Measurements from ENCODE around the gene FOXR1.
A peak's percentile ranks its signal among the peaks of the same experiment; 100 is the strongest.

Gene FOXR1

GRCh38 chr11:118997627-118998387 is 26.2 kb downstream of the FOXR1 start, which contains the start of gene CENATAC:
TSS of gene CENATAC (plus strand) at chr11:118998138. CDS start at chr11:118998198, 60 bp downstream.
- DNase-seq, result peak; percentile 97 to 99 (median 98)

- no peak for DNase-seq
Observed at GRCh38 chr11:118998388-118998717, 26.8 kb downstream of the FOXR1 start.

- DNase-seq, result peak in 1 of 3 donors; percentile 9
Observed at GRCh38 chr11:118998822-118999221, 27.3 kb downstream of the FOXR1 start.

GRCh38 chr11:119000906-119001305 is 29.3 kb downstream of the FOXR1 start:
- DNase-seq, result no peak

GRCh38 chr11:119006656-119007055 is 35.1 kb downstream of the FOXR1 start:
- DNase-seq, result peak; percentile 20 to 51 (median 34)

GRCh38 chr11:119011476-119012053 is 40.0 kb downstream of the FOXR1 start:
- DNase-seq, result no peak

GRCh38 chr11:119012629-119013170 is 41.1 kb downstream of the FOXR1 start:
- DNase-seq, result no peak

GRCh38 chr11:119014209-119014924 is 42.8 kb downstream of the FOXR1 start:
- DNase-seq, result no peak

GRCh38 chr11:119015054-119015611 is 43.6 kb downstream of the FOXR1 start:
- no peak for DNase-seq

- no peak for DNase-seq
Observed at GRCh38 chr11:119016216-119017009, 44.9 kb downstream of the FOXR1 start.

- peak in 2 of 3 donors; percentile 36 to 40 for DNase-seq
Observed at GRCh38 chr11:119017377-119017776, 45.8 kb downstream of the FOXR1 start.

- peak; percentile 96 to 97 (median 97) for DNase-seq
Observed at GRCh38 chr11:119018074-119018938, 46.7 kb downstream of the FOXR1 start, which contains the start of the genes RPS25 and TRAPPC4. TSS of gene RPS25 (minus strand) at chr11:119018343. CDS start at chr11:119018284, 59 bp downstream. TSS of gene TRAPPC4 (plus strand) at chr11:119018766. CDS start at chr11:119018796, 30 bp downstream.

GRCh38 chr11:119019996-119020395 is 48.4 kb downstream of the FOXR1 start:
- DNase-seq, result no peak

- no peak for DNase-seq
Observed at GRCh38 chr11:119021631-119022030, 50.1 kb downstream of the FOXR1 start.

- DNase-seq, result no peak
Observed at GRCh38 chr11:119023741-119024140, 52.2 kb downstream of the FOXR1 start.

GRCh38 chr11:119024430-119025098 is 53.0 kb downstream of the FOXR1 start:
- no peak for DNase-seq

GRCh38 chr11:119025099-119025473 is 53.5 kb downstream of the FOXR1 start:
- DNase-seq, result no peak

- no peak for DNase-seq
Observed at GRCh38 chr11:119025541-119025940, 54.0 kb downstream of the FOXR1 start.

GRCh38 chr11:119025978-119026766 is 54.6 kb downstream of the FOXR1 start:
- no peak for DNase-seq

- DNase-seq, result no peak
Observed at GRCh38 chr11:119026970-119027369, 55.4 kb downstream of the FOXR1 start.

All from suppressor macrophage treated with lipopolysaccharide for 1 hour (primary cell).